MM.1S (cell line): ENCODE results near the gene SON.

Source experiments
- DNase-seq: peaks from one replicate; pipeline ENCODE4 v3.0.0-alpha.2; 2015
- H2AFZ ChIP-seq: fragments of 300-600 bp; sonication (generic); 2 replicates; pipeline ENCODE4 v1.6.0; 2016; ENCODE audit warnings: antibody characterized with exemption, low read length
- H3F3A ChIP-seq: fragments of 300-600 bp; sonication (generic); 2 replicates; pipeline ENCODE4 v1.6.1; 2016; ENCODE audit warnings: mild to moderate bottlenecking, antibody characterized with exemption, low read length, moderate library complexity, mixed read lengths; ENCODE audit not compliant: insufficient read depth
- H3K27ac ChIP-seq: fragments of 300-600 bp; sonication (generic); 2 replicates; pipeline ENCODE4 v1.5.1; 2016; ENCODE audit warnings: mild to moderate bottlenecking, low read length
- H3K27me3 ChIP-seq: fragments of 300-600 bp; sonication (generic); replicated peaks from 2 replicates; pipeline ENCODE4 v1.6.0; 2016; ENCODE audit warnings: low read length; ENCODE audit not compliant: insufficient read depth
- H3K36me3 ChIP-seq: fragments of 300-600 bp; sonication (generic); replicated peaks from 2 replicates; pipeline ENCODE4 v1.6.1; 2016; ENCODE audit warnings: mild to moderate bottlenecking, low read length, mixed read lengths; ENCODE audit not compliant: insufficient read depth
- H3K4me1 ChIP-seq: fragments of 300-600 bp; sonication (generic); 2 replicates; pipeline ENCODE4 v1.6.1; 2016; ENCODE audit warnings: low read length, mixed read lengths
- H3K4me2 ChIP-seq: fragments of 300-600 bp; sonication (generic); 2 replicates; pipeline ENCODE4 v1.6.0; 2016; ENCODE audit warnings: low read depth, low read length
- H3K4me3 ChIP-seq: fragments of 300-600 bp; sonication (generic); 2 replicates; pipeline ENCODE4 v1.5.1; 2016; ENCODE audit warnings: low read length, mixed read lengths
- H3K79me2 ChIP-seq: fragments of 300-600 bp; sonication (generic); 2 replicates; pipeline ENCODE4 v1.6.1; 2016; ENCODE audit warnings: mixed run types, low read length, mixed read lengths
- H3K9ac ChIP-seq: fragments of 300-600 bp; sonication (generic); 2 replicates; pipeline ENCODE4 v1.6.1; 2016; ENCODE audit warnings: low read length, mixed read lengths
- H3K9me2 ChIP-seq: fragments of 300-600 bp; sonication (generic); replicated peaks from 2 replicates; pipeline ENCODE4 v1.6.1; 2016; ENCODE audit warnings: mild to moderate bottlenecking, low read length, mixed read lengths; ENCODE audit not compliant: insufficient read depth
- H3K9me3 ChIP-seq: fragments of 300-600 bp; sonication (generic); replicated peaks from 2 replicates; pipeline ENCODE4 v1.6.1; 2016; ENCODE audit warnings: mild to moderate bottlenecking, low read length, mixed read lengths; ENCODE audit not compliant: insufficient read depth
- H4K20me1 ChIP-seq: fragments of 300-600 bp; sonication (generic); 2 replicates; pipeline ENCODE4 v1.6.1; 2016; ENCODE audit warnings: mild to moderate bottlenecking, low read length, moderate library complexity, mixed read lengths; ENCODE audit not compliant: insufficient read depth
- EZH2 ChIP-seq: fragments of 300-600 bp; sonication (generic); optimal IDR thresholded peaks from 2 replicates; pipeline ENCODE3; 2017; ENCODE audit warnings: low read depth, mild to moderate bottlenecking, antibody characterized with exemption, low read length, mixed read lengths
- EZH2phosphoT487 ChIP-seq: fragments of 300-600 bp; sonication (generic); IDR thresholded peaks from 2 replicates; pipeline ENCODE4 v1.6.1; 2018; ENCODE audit warnings: antibody characterized with exemption, low read length
- TF ChIP-seq, protein P1 (sequence below): fragments of 300-600 bp; sonication (generic); IDR thresholded peaks from 2 replicates; pipeline ENCODE4 v1.5.1; 2016; ENCODE audit warnings: antibody characterized with exemption, low read length, mixed read lengths

SON gene

DNA sequence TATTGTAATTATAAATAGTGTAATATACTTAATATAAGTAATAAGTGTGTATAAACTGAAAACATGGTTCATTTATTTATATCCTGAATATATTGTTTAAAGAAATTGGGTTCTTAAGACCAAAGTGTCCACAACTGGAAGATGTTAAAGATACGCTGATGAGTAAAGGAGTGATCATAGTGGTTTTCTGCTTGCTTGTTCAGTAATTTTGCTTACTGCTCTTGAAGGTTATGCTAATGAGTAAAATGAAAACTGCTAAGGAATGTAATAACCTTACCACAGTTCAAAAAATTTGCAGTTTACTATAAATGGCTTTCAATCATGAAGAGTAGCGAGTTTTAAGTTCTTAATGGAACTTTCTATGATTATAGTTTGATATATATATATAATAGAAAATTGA is 23.7 kb downstream of the SON start:
- Histone ChIP-seq H3K27ac (no peak overlapping the region), H3K4me1 (no peaks in the 10 kb centered on the region), H3K36me3 (peaks cover 25% of the 10 kb centered on the region), H3K79me2 (peaks cover 63% of the 10 kb centered on the region), H2AFZ (no peak overlapping the region), H4K20me1 (peaks cover 9% of the 10 kb centered on the region; the same call in 1 of the 2 replicates), H3K9me2 (no peaks in the 10 kb centered on the region), H3F3A (peaks cover 11% of the 10 kb centered on the region), H3K9ac (no peak overlapping the region), H3K4me3 (no peak overlapping the region), H3K9me3 (no peaks in the 10 kb centered on the region), H3K4me2 (no peak overlapping the region), H3K27me3 (no peaks in the 10 kb centered on the region)
- DNase-seq, result no peak
- TF ChIP-seq EZH2 (no peak), EZH2phosphoT487 (no peak)
- TF ChIP-seq, protein P1, sequence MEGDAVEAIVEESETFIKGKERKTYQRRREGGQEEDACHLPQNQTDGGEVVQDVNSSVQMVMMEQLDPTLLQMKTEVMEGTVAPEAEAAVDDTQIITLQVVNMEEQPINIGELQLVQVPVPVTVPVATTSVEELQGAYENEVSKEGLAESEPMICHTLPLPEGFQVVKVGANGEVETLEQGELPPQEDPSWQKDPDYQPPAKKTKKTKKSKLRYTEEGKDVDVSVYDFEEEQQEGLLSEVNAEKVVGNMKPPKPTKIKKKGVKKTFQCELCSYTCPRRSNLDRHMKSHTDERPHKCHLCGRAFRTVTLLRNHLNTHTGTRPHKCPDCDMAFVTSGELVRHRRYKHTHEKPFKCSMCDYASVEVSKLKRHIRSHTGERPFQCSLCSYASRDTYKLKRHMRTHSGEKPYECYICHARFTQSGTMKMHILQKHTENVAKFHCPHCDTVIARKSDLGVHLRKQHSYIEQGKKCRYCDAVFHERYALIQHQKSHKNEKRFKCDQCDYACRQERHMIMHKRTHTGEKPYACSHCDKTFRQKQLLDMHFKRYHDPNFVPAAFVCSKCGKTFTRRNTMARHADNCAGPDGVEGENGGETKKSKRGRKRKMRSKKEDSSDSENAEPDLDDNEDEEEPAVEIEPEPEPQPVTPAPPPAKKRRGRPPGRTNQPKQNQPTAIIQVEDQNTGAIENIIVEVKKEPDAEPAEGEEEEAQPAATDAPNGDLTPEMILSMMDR, result no peak

DNA sequence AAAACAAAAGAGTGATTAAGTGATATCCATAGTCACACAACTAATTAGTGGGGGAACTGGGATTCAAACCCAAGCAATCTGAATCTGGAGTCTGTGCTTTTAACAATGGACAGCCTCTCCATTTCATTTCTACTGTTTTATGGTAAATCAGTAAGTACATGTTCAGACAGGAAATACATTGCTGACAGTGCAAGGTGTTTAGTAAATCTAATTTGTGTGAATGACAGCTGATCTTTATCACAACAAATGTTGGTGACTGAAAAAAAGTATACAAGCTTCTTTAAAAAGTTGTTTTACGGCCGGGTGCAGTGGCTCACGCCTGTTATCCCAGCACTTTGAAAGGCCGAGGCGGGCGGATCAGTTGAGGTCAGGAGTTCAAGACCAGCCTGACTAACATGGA is 25.1 kb downstream of the SON start:
- no peak for TF ChIP-seq EZH2
- no peak for TF ChIP-seq EZH2phosphoT487
- TF ChIP-seq, protein P1, result no peak
- H3K79me2 ChIP-seq, result peaks cover 62% of the 10 kb centered on the region
- peaks cover 18% of the 10 kb centered on the region for H3F3A ChIP-seq

DNA sequence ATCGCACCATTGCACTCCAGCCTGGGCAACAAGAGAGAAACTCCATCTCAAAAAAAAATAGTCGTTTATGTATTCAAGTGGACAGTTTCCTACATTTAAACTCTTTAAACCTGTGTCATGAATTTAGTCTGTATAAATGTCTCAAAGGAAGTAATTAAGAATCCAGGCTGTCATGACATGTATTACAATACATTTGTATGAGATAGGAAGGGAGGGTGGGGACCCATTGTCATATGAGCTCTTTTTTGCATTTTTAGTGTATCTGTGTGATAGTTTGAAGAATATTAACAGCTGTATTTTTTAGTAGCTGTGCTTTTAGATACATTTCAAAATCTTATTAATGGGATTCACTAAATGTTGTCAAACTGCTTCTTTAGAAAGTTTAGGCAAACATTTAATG is 25.6 kb downstream of the SON start:
- no peak overlapping the region for H3K4me2 ChIP-seq
- no peak overlapping the region for H3K4me3 ChIP-seq
- H3K9ac ChIP-seq, result no peak overlapping the region
- no peaks in the 10 kb centered on the region for H3K9me2 ChIP-seq
- peaks cover 18% of the 10 kb centered on the region for H3F3A ChIP-seq
- no peaks in the 10 kb centered on the region for H3K9me3 ChIP-seq
- H3K4me1 ChIP-seq, result no peaks in the 10 kb centered on the region
- no peaks in the 10 kb centered on the region for H3K27me3 ChIP-seq
- peaks cover 57% of the 10 kb centered on the region for H3K79me2 ChIP-seq
- no peak overlapping the region for H2AFZ ChIP-seq
- peaks cover 5% of the 10 kb centered on the region; the same call in 1 of the 2 replicates for H4K20me1 ChIP-seq
- peaks cover 22% of the 10 kb centered on the region for H3K36me3 ChIP-seq
- TF ChIP-seq, protein P1, result no peak
- no peak for TF ChIP-seq EZH2phosphoT487
- TF ChIP-seq EZH2, result no peak
- no peak overlapping the region for H3K27ac ChIP-seq
- DNase-seq, result no peak

More for the DNA sequence above, 25.1 kb downstream of the SON start:
- H3K9ac ChIP-seq, result no peak overlapping the region
- H3K36me3 ChIP-seq, result peaks cover 23% of the 10 kb centered on the region
- no peak overlapping the region for H3K4me3 ChIP-seq
- H4K20me1 ChIP-seq, result peaks cover 5% of the 10 kb centered on the region; the same call in 1 of the 2 replicates
- no peak overlapping the region for H3K4me2 ChIP-seq
- H3K4me1 ChIP-seq, result no peaks in the 10 kb centered on the region
- no peaks in the 10 kb centered on the region for H3K9me2 ChIP-seq
- no peaks in the 10 kb centered on the region for H3K27me3 ChIP-seq
- no peak for DNase-seq
- H3K9me3 ChIP-seq, result no peaks in the 10 kb centered on the region
- no peak overlapping the region for H2AFZ ChIP-seq
- no peak overlapping the region for H3K27ac ChIP-seq
